ENCODE results near the gene CCNL1. TPM values are rescaled to one million over a fixed set of nuclear protein-coding genes. Genes with fewer than 3 reads are reported as not detected.

CCNL1 gene
- total and polyA plus RNA-seq, 2 donors (not counting 3 experiments of a cell fraction or from before 2014, with no cell fraction given) = 119 to 137 TPM

GRCh38 chr3:157107644-157108133 is 52.3 kb downstream of the CCNL1 start:
- Histone ChIP-seq H3K9me3 (replicated peaks; ENCODE audit: control insufficient read depth, insufficient read depth, low read length) (no peaks in the 10 kb centered on the region), H3K27ac (ENCODE audit: insufficient read depth, low read depth, low read length) (no peak overlapping the region), H3K4me1 (ENCODE audit: control insufficient read depth, extremely low read depth, insufficient read depth, low read length) (no peaks in the 10 kb centered on the region), H3K9ac (replicated peaks; ENCODE audit: extremely low read depth, insufficient read depth, low read length) (no peak overlapping the region), H2AFZ (ENCODE audit: low read depth, low read length) (no peak overlapping the region), H3K9me1 (replicated peaks; ENCODE audit: control insufficient read depth, extremely low read depth, insufficient read depth, low read length) (no peaks in the 10 kb centered on the region), H3K4me3 (replicated peaks in 1 of 3; ENCODE audit: insufficient read depth in 1 of 3, low read depth in 1 of 3, low read length in 3 of 3) (no peak overlapping the region), H4K20me1 (replicated peaks; ENCODE audit: control insufficient read depth, extremely low read depth, insufficient read depth, low read length) (no peaks in the 10 kb centered on the region), H3K36me3 (ENCODE audit: control insufficient read depth in 2 of 2, extremely low read depth in 1 of 2, insufficient read depth in 2 of 2, low read length in 2 of 2) (no peaks in the 10 kb centered on the region), H3K4me2 (ENCODE audit: insufficient read depth, low read length) (no peak overlapping the region), H3K27me3 (ENCODE audit: control insufficient read depth in 2 of 2, insufficient read depth in 2 of 2, low read length in 2 of 2) (no peaks in the 10 kb centered on the region), H3K79me2 (ENCODE audit: control insufficient read depth, insufficient read depth, low read length) (no peaks in the 10 kb centered on the region)
- no TSS peak for BruUV-seq (replicated peaks)
- TF ChIP-seq MAX (IDR thresholded peaks at IDR 0.05; ENCODE audit: insufficient read depth, insufficient read length) (no peak), CTCF (IDR thresholded peaks at IDR 0.05; ENCODE audit: extremely low read depth in 1 of 2, insufficient read depth in 1 of 2, low read depth in 1 of 2, low read length in 2 of 2) (no peak), JUN (IDR thresholded peaks at IDR 0.05; ENCODE audit: borderline replicate concordance, insufficient read depth, insufficient read length, low read depth) (no peak), EZH2 (IDR thresholded peaks at IDR 0.05; ENCODE audit: borderline replicate concordance, low read depth, low read length, severe bottlenecking) (no peak), MYC (IDR thresholded peaks at IDR 0.05; ENCODE audit: low read depth, low read length) (no peak), GATA2 (IDR thresholded peaks at IDR 0.05; ENCODE audit: insufficient read depth, insufficient read length, low read depth, low read length) (no peak), POLR2A (IDR thresholded peaks at IDR 0.05; ENCODE audit: low read depth, low read length) (no peak), FOS (IDR thresholded peaks at IDR 0.05; ENCODE audit: borderline replicate concordance, insufficient read depth, low read length) (no peak)
- ChIA-PET CTCF (no interaction called here), POLR2A (no interaction called here)
- no peak for FAIRE-seq
- intact Hi-C loops (cut with micrococcal nuclease) = no loop called here
- dilution Hi-C loops (cut with MboI; ENCODE audit: extremely low pct_ligation_motif_present, low sequenced_read_pairs) = no loop called here
- DNase-seq (ENCODE audit: low read depth, low spot score) = no peak

Measured in endothelial cell of umbilical vein (primary cell).